NCI-H1092 (cell line): ENCODE data around the gene GAP43.

Experiments used
- DNase-seq: peaks from one replicate; lab custom pipeline; 2025; lab: John Stamatoyannopoulos, UW

Gene GAP43, protein sequence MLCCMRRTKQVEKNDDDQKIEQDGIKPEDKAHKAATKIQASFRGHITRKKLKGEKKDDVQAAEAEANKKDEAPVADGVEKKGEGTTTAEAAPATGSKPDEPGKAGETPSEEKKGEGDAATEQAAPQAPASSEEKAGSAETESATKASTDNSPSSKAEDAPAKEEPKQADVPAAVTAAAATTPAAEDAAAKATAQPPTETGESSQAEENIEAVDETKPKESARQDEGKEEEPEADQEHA

DNA sequence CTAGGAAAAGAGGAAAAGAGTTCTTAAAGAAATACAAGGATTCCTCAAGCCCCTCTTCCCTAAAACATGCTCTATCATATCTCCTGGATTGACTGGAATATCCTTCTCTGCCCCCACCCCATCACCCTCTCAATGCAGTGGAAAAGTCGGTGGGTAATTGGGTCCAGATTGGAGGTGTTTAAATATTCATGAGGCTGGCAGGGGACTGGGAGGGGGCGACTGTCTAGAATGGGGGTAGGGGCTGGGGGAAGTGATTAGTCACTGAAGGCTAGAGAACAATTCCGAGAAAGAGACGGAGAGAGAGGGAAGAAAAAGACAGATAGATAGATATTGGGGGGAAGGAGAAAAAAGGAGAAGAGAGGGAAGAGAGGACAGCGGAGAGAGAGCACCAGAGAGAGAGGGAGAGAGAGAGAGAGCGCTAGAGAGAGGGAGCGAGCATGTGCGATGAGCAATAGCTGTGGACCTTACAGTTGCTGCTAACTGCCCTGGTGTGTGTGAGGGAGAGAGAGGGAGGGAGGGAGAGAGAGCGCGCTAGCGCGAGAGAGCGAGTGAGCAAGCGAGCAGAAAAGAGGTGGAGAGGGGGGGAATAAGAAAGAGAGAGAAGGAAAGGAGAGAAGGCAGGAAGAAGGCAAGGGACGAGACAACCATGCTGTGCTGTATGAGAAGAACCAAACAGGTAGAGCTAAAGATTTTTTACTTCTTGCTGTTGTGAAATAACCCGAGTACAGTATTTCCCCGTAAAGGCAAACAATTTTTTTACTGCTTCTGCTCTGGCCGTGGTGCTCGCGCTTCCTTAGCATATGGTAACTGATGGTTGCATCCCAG, at the start of gene GAP43:
Gene GAP43 (plus strand): TSS at position 467 of the 825 bp plus-strand sequence. CDS start 180 bp downstream, at position 647.
- DNase-seq, result peak; percentile 50

DNA sequence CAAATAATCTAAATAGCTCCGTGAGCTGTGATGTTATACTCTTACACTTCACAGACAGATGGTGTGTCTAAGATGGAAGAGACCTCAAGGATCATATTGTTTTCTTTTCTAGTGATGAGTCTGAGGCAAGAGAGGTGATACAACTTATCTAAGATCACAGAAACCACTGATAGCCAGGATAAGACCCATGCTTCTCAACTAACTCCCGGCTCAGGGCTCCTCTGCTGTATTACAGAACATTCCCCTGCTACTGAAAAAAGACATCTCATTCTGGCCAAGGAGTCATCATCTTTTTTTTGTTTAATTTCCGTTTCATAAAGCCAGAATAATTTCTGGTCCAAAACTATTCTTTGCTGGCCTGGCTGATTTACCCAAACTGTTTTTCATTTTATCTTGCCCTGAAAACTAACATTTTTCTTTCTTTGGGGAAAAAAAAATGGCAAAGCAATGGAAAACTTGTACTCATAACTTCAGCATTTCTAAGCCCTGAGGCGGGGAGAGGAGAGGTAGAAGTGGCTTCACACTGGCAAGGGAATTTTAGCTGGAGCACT, 46.9 kb upstream of the GAP43 start:
- DNase-seq, result no peak

DNA sequence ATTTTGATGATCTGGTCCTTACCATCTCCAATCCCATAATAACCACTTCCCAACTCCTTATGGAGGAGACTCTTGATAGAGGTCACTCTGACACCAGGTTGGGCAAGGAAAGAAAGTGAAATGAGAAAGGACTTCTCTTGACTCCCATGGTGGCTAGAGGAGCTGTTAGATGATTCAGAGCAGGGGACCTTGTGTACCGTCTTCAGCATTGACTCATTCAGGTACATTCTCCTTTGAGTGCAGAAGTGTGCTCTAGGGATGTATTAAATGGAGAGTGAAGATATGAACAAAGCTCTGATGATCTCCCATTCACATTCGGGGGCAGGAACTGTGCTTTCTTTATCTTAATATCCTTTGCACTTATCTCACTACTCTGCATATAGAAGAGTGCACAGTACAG, 46.3 kb upstream of the GAP43 start:
- DNase-seq, result no peak

DNA sequence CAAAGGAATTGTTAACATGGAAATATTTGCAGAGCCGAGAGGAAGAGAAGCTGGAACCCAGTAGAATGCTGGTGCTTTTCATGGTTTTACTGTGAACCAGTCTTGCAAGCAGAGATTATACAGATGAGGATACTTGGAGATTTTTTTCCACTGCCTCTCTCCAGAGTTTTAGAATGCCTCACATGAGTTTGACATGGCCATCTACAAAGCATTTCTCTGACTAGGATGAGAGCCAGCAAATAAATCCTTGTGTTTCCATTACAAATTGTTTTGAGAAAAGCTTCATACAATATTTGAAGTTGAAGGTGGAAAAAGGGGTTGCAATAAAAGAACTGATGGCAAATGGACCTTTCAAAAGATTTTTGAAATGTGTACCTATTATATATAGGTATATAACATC, 45.0 kb upstream of the GAP43 start:
- no peak for DNase-seq

DNA sequence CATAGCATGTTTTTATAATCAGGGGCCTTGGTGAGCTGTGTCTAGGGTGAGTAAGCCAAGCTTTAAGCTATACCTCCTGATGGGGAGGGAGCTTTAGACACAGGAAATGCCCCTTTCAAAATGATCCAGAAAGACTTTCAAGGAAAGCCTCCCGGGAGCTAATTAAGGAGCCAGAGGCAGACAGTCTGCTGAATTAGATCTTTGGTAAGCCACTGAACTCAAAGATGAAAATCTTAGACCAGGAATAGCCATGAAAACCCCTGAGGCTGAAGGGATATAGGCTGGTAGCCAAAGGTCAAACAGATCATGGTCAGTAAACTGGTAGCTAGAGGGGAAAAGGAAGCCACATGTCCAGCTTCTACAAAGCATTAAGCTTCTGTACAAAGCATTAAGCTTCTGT, 42.7 kb upstream of the GAP43 start:
- DNase-seq, result no peak

DNA sequence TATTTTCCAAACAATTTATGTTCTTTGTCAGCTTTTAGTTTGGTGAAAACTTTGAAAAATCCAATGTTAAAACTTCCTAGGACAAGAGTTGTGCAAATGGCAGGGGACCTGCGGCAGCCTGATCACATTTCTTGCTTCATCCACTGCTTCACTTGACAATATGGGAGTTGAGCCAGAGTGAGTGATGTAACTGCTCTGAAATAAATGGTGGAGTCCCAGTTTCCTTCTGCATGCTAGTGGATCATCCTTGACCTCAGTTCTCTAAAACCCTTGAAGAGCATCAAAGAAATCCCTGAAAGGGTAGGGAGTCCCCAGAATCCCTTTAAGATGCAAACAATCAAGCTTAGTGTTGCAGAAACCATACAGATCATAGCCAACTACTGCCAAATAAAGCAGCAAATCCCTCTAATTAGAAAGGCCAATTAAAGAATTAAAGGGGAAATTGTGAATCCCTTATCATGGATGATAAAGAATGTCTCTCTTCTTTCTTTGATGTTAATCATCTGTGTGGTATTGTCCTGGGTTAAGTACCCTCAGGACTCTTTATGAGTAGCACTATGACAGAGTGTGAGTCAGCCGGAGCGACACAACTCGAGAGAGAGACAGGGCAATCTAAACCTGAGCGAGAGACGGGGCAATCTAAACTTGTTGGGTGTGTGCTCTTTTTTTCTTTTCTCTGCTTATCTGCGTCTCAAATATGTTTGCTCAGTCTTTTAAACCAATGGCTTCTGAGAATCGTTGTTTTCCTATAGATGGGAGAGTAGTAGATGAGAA, 41.8 kb upstream of the GAP43 start:
- no peak for DNase-seq

DNA sequence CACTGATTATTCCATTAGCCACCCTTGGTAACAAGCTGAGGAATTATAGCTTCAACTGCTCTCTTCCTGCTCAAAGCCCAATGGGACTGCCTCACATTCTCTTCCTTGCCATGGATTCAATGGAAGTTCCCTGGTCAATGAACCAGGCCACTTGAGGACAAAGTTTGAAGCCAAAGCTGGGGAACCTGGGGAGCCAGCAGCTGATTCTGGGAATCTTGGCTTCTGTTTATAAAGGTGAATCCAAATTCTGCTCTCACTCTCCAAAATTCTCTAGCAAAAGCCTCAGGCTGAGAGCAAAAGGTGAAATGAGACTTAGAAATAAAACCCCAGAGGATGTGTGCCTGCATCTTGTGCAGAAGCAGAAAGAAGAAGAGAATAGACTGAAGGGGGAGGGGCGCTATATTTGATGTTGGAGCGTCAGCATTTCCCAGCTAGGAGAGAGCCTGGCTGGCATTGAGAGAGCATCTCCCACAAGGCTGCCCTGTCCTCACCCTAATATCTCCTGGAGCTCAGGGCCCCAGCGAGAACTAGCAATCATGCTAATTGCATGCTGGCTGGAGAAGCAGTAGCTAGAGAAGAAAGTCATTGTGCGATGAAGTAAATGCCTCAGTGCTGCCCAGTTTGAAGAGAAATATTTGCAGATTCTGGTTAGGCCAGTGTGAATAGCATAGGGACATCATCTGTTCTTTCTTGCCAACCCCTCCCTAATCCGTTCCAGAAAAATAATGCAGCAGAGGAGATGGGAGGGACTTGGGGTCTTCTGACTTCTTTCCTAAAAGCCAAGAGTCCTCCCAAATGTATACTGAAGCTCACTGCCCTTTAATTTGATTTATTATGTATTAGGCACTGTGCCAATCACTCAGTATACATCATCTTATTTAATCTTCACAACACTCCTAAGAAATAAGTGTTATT, 34.9 kb upstream of the GAP43 start:
- no peak for DNase-seq

DNA sequence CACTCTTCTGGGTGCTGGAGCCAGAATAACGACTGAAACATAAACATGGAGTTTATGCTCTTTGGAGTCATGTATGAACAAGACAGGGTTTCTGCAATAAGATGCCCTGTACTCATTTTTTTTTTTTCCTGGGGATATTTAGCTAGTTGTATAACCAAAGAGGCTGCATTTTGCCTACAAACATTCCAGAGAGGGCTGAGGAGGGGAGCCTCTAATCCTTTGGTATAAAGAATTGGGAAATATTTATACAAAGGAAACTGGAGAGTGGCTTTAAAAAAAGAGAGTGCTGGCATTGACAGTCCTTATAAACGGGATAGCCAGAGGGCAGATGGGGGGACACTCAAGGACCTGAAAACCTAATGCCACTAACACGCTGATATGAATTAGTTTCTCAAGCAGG, 32.4 kb upstream of the GAP43 start:
- DNase-seq, result no peak

DNA sequence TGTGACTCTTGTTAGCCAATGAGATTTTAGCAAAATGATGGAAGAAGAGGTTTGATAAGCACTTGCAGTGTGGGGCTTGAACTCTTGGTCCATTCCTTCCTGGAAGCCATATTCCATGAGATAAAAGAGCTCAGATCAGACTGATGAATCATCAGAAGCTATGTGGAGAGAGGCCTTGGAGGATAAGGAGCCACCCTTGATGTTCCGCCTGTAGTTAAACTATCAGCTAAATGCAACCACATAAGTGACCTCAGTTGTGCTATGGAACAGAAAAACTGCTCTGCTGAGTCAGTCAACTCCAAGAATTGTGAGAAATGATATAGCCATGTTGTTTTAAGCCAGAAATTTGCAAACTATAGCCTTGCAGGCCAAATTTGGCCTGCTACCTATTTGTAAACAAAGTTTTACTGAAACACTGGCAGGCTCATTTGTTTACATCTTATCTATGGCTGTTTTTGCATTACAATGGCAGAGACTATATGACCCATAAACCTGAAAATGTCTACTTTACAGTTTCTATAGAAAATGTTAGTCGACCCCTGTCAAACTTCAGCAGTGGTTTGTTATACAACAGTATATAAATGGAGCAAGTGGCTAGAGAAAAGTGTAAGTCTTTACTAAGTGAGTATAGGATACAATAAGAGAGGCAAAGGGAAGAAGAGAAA, 27.6 kb upstream of the GAP43 start:
- no peak for DNase-seq

DNA sequence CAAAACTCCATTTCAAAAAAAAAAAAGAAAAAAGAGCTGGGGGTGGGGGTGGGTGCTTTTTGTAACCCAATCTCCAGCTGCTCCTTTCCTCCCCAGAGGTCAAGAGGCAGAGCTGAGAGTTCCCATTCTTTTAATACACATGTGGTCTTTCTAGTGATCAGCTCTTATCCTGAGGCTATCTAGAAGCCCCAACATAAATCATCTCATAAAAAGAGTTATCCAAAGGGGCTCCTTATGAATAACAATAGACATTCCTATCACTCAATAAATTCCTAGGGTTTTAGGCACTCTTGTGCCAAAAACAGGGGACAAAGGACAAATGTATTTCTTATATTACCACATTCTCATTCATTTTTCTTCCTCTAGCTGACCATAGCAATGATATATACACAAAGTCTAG, 25.1 kb upstream of the GAP43 start:
- no peak for DNase-seq

DNA sequence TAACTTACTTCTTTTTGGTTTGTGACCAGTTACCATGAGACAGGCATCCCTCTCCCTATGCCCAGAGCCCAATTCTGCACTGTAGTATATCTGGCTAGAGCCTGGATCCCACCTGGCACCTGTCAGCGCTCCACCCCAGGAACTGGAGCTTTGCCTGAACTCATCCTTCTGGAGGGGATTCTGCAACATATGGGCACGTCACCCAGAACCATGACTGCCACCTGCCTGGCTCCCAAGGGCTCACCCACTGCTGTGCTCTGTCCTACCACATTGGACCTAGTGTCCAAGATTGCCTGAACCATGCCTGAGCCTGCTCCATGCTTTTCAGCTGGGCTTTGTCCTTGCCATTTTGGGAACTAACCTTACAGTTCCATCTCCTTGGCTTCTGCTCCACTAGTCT, 21.1 kb upstream of the GAP43 start:
- no peak for DNase-seq

DNA sequence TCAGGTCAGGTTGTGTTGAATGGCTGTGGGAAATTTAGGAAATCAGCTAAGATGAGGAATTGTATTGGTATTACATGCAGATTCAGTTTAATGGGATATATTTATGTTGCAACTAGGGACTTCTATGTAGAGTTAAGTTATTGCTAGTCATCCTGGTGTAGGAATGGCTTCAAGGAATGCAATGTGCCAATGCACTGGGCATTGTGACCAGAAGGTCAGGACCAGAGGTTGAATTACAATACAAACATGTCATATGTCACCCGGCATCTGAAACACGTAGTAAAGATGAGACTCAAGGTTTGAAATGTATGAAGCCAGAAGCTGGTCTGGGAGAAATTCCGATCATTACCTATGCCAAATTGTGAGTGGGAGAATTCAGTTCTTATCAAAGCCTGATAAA, 11.7 kb upstream of the GAP43 start:
- DNase-seq, result no peak

DNA sequence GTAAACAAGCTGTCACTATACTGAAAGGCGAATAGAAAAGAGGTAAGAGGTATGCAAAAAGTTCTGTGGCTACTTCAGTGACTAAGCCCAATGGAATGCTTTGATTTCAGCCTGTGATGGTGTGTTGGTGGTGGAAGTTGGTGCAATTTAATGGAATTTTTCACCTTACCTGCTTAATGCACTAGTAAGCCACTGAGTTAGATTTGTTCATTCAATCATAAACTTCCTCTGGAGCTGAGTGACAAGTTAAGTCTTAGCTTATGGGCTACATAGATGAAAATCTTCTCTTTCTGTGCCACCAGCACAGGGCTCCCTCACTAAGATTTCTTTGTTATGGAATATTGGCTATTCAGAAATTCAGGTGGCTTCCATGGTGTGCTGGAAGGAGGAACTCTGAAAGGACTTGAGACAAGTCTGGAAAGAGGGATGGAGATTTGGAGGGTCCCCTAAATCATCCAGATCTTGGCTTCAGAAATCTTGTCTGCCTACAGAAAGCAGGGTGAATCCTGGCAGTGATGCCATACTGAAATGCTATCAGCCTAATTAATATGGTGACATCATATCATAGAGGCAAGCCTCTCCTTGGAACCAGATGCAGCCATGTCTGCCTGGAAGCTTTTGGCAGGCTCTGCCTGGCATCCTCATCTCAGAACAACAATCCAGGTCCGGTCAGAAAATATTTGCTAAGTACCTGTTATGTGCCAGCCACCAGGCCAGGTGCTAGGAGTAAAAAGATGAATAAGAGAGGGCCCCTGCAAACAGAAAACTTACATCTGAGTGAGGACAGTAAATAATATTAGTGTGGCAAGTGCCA, 8.1 kb upstream of the GAP43 start:
- DNase-seq, result no peak

DNA sequence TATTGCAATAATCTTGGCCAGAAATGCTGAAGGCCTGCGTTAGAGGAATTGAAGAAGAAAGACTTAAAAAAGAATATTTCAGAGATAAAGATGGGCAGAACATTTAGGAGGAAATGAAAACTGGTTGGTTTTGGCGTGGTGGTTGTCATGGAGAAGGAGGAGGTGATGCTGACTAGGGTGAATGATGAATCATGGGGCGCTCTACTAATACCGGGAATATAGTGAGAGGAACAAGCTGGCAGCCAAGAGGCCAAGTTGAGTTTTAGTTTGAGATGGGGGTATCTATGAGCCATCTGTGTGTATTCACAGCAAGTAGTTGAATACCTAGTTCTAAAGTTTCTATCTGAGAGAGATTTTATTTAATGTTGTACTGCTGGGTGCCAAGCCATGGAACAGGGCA, 6.8 kb upstream of the GAP43 start:
- no peak for DNase-seq

DNA sequence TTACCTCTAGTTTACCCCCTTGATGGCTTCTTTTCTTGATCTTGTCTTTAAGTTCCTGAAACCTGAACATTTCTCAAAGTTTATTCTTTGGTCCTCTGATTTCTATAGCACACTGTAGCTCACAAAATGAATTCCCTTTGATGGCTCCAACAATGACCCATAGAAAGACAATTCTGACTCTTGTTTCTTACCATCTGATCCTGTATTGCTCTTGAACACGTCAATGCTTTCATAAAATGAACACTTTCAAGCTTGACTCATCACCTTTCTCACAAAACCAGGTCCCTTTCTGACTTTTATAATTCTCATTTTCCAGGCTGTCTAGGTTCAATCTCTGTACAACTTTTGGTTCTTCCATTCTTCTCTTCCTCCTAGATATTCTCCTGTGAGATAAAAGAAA, 5.7 kb upstream of the GAP43 start:
- DNase-seq, result no peak

DNA sequence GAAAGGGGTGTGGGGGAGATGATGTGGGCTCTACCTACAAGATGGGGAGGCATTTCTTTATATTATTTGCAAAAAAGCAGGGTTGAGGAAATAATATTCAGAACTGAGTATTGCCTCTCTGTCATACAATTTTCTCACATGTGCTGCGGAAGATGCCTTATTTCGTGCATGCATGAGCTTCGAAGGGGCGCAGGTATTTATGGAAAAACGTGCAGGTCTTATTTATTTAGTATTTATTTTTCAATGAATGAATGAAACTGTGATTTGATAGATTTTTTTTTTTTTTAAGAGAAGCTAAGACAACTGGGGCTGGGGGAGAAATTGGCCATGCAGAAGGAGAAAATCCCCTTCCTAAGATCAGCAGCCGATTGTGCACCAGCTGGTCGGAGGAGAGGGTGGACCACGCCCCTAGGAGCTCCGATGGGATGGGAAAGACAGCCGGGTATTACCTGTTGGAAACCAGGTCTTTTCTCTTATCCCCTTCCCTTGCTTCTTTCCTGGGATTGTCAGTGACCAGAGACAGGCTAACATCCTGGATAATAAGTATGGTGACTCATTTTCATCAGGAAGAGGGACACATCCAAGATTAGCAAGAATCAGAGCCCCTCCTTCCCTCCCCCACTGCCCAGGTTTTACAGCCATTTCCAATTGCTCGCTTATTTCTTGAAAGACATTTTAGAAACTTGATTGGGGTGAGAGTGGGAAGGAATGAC, 875 bp downstream of the GAP43 start:
- no peak for DNase-seq

DNA sequence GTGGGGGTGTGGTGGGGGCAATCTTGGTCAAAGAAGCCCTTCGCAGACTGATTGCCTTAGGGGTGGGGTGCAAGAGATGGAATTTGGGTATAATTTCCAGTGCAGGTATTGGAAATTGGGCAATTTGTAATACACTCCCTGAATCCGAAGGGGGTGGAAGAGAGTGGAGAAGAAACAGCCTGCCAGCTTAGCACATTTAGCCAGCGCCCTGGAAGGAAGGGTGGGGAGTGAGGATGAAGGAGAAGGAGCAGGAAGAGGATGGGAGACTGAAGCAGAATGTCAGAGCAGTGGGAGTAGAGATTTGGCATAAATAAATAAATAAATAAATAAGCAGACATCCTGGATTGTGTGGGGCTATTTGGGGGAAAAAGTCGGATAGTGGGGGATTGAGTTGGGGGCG, 1.6 kb downstream of the GAP43 start:
- DNase-seq, result no peak

DNA sequence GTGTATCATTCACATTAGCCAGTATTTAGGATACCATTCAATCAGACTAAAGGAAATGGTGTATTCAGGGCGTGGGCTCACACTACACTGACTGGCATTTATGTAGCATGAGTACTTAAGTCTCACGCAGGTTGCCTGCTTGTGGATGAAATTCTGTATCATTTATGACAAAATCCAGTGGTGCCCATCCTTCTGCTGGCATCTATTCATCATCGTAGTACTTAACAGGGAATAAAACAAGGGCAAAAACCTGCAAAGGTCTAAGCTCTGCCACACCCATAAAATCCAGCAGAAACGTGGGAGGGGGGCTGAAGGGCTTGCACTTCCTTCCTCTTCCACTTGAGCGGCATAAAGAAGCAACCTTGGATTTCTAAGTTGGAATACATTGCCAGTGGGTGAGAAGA, 2.7 kb downstream of the GAP43 start:
- no peak for DNase-seq

DNA sequence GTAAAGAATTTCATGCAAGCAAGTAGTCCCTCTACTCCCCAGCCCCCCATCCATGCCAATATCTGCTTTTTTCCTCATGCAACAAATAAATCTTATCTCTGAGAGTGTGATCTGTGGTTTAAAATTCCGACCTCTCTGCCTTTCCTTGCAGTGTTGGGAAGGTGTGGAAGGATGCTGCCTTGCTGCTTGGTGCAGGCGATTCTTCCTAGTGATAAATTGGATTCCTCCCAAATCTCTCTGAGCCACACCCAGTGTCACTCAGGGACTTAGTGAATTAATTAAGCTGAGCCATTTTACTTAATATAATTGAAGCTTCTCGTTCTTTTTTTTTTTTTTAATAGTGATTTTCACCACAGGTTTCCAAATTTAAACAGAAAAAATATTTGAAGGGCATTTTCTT, 3.4 kb downstream of the GAP43 start:
- no peak for DNase-seq
